GM23338 (cell line): ENCODE data around the gene MLLT3. TPM values are rescaled to one million over a fixed set of nuclear protein-coding genes. Genes with fewer than 3 reads are reported as not detected.

Experiments used
- ATAC-seq: fragments of 200-7000 bp; cut with Tn5 transposase; 3 replicates; pipeline ENCODE4 v1.9.1; 2020
- DNase-seq: peaks from one replicate; pipeline ENCODE4 v3.0.0-alpha.2; 2015; ENCODE audit warnings: low spot score
- H2AFZ ChIP-seq: fragments of 200-600 bp; sonication (generic); 2 replicates; pipeline ENCODE4 v1.8.0; 2016; ENCODE audit warnings: antibody characterized with exemption, mild to moderate bottlenecking, moderate library complexity
- H3F3A ChIP-seq: fragments of 200-600 bp; sonication (generic); replicated peaks from 2 replicates; pipeline ENCODE4 v1.8.0; 2017; ENCODE audit warnings: antibody characterized with exemption, mixed run types, low read depth
- H3K27ac ChIP-seq: fragments of 200-600 bp; sonication (generic); 2 replicates; pipeline ENCODE4 v1.6.1; 2016; ENCODE audit warnings: low read depth
- H3K27me3 ChIP-seq: fragments of 200-600 bp; sonication (generic); 2 replicates; pipeline ENCODE4 v1.8.0; 2016; ENCODE audit warnings: mild to moderate bottlenecking, mixed run types, moderate library complexity; ENCODE audit not compliant: insufficient read depth
- H3K36me3 ChIP-seq: fragments of 200-600 bp; sonication (generic); 2 replicates; pipeline ENCODE4 v1.8.0; 2016; ENCODE audit warnings: mild to moderate bottlenecking; ENCODE audit not compliant: insufficient read depth
- H3K4me1 ChIP-seq: fragments of 200-600 bp; sonication (generic); 2 replicates; pipeline ENCODE4 v1.8.0; 2016; ENCODE audit warnings: mild to moderate bottlenecking, moderate library complexity; ENCODE audit not compliant: insufficient read depth
- H3K4me2 ChIP-seq: fragments of 200-600 bp; sonication (generic); 2 replicates; pipeline ENCODE4 v1.7.1; 2017; ENCODE audit warnings: mixed run types
- H3K4me3 ChIP-seq: fragments of 200-600 bp; sonication (generic); 2 replicates; pipeline ENCODE4 v1.6.1; 2016; ENCODE audit warnings: mixed run types
- H3K79me2 ChIP-seq: fragments of 200-600 bp; sonication (generic); replicated peaks from 2 replicates; pipeline ENCODE4 v1.8.0; 2017; ENCODE audit warnings: mild to moderate bottlenecking; ENCODE audit not compliant: insufficient read depth
- H3K9me2 ChIP-seq: fragments of 200-600 bp; sonication (generic); 2 replicates; pipeline ENCODE4 v1.8.0; 2017; ENCODE audit not compliant: insufficient read depth
- H4K20me1 ChIP-seq: fragments of 200-600 bp; sonication (generic); replicated peaks from 2 replicates; pipeline ENCODE4 v1.8.0; 2017; ENCODE audit warnings: mild to moderate bottlenecking; ENCODE audit not compliant: insufficient read depth
- H3K27ac Mint-ChIP-seq: 2 replicates; pipeline ENCODE4 v1.8.0; 2020; ENCODE audit warnings: inconsistent platforms, mild to moderate bottlenecking, moderate library complexity, mixed read lengths
- H3K27me3 Mint-ChIP-seq: 3 replicates; pipeline ENCODE4 v1.8.0; 2022; ENCODE audit warnings: low read depth, mild to moderate bottlenecking, moderate library complexity, mixed read lengths, inconsistent platforms; ENCODE audit not compliant: insufficient read depth, poor library complexity
- H3K36me3 Mint-ChIP-seq: 3 replicates; pipeline ENCODE4 v1.8.0; 2021; ENCODE audit warnings: low read depth, mild to moderate bottlenecking, inconsistent platforms, moderate library complexity, mixed read lengths
- H3K4me1 Mint-ChIP-seq: 3 replicates; pipeline ENCODE4 v1.8.0; 2020; ENCODE audit warnings: mild to moderate bottlenecking, inconsistent platforms, mixed read lengths
- H3K4me3 Mint-ChIP-seq: 3 replicates; pipeline ENCODE4 v1.8.0; 2021; ENCODE audit warnings: moderate library complexity, mild to moderate bottlenecking, inconsistent platforms, mixed read lengths
- H3K9me3 Mint-ChIP-seq: 3 replicates; pipeline ENCODE4 v1.8.0; 2020; ENCODE audit warnings: moderate library complexity, mild to moderate bottlenecking, inconsistent platforms, mixed read lengths
- CREB1 ChIP-seq: fragments of 250-450 bp; sonication (Bioruptor Pico); IDR thresholded peaks from 2 replicates; pipeline ENCODE4 v1.5.0; 2020; ENCODE audit warnings: low read depth, mild to moderate bottlenecking, moderate library complexity
- ETS1 ChIP-seq: IDR thresholded peaks from 2 replicates; pipeline ENCODE4 v1.6.1; 2016; ENCODE audit warnings: antibody characterized with exemption
- EZH2 ChIP-seq: fragments of 200-600 bp; sonication (generic); IDR thresholded peaks from one replicate; pipeline ENCODE4 v1.8.0; 2017; ENCODE audit warnings: antibody characterized with exemption, mild to moderate bottlenecking, low read depth; ENCODE audit not compliant: unreplicated experiment
- EZH2phosphoT487 ChIP-seq: fragments of 200-600 bp; sonication (generic); IDR thresholded peaks from one replicate; pipeline ENCODE4 v1.8.1; 2018; ENCODE audit warnings: antibody characterized with exemption; ENCODE audit not compliant: unreplicated experiment
- JUNB ChIP-seq: IDR thresholded peaks from one replicate; pipeline ENCODE4 v1.6.1; 2016; ENCODE audit warnings: antibody characterized with exemption; ENCODE audit not compliant: unreplicated experiment
- NANOG ChIP-seq: IDR thresholded peaks from 2 replicates; pipeline ENCODE4 v1.6.1; 2016; ENCODE audit warnings: antibody characterized with exemption, borderline replicate concordance
- POLR2AphosphoS5 ChIP-seq: IDR thresholded peaks from 2 replicates; pipeline ENCODE4 v1.6.1; 2016; ENCODE audit warnings: antibody characterized with exemption, low read depth
- STAT1 ChIP-seq: IDR thresholded peaks from one replicate; pipeline ENCODE4 v1.6.1; 2016; ENCODE audit warnings: antibody characterized with exemption; ENCODE audit not compliant: unreplicated experiment
- ZNF114 ChIP-seq: fragments of 250-450 bp; sonication (Bioruptor Pico); IDR thresholded peaks from 2 replicates; pipeline ENCODE4 v1.5.0; 2020; ENCODE audit warnings: mild to moderate bottlenecking, moderate library complexity
- ZNF331 ChIP-seq: fragments of 250-450 bp; sonication (Bioruptor Pico); IDR thresholded peaks from 2 replicates; pipeline ENCODE4 v1.5.0; 2020; ENCODE audit warnings: low read depth, mild to moderate bottlenecking, moderate library complexity
- polyA plus RNA-seq: library from polyadenylated mRNA; unstranded; fragments of >200 nt; fragmentation: Nextera tagmentation; extraction: Ambion mirVana; gene quantifications from 2 replicates; pipeline ENCODE4 v1.2.1, GENCODE V29; 2016
- total RNA-seq: library from RNA; depleted of rRNA; stranded (reverse); fragments of >200 nt; shearing (Covaris generic); gene quantifications from 2 replicates; pipeline ENCODE4 v1.2.3, GENCODE V29; 2014
- TF ChIP-seq, protein P1 (sequence below): fragments of 250-450 bp; sonication (Bioruptor Pico); IDR thresholded peaks from 2 replicates; pipeline ENCODE4 v1.5.0; 2020; ENCODE audit warnings: mild to moderate bottlenecking, moderate library complexity
- TF ChIP-seq, protein P2 (sequence below), 2 experiments: fragments of 200-600 bp in 1 of 2; sonication (generic) in 1 of 2; conservative IDR thresholded peaks; 2 replicates each; pipeline versions ENCODE4 v1.5.1 to v1.6.1; 2016 to 2017; ENCODE audit warnings: antibody characterized with exemption in 2 of 2, low read depth in 2 of 2, mild to moderate bottlenecking in 2 of 2, moderate library complexity in 1 of 2
- TF ChIP-seq, protein P3 (sequence below): IDR thresholded peaks from one replicate; pipeline ENCODE4 v1.6.1; 2018; ENCODE audit warnings: antibody characterized with exemption; ENCODE audit not compliant: unreplicated experiment

The MLLT3 gene
- total and polyA plus RNA-seq, 2 experiments from 2014 or later = 7.5 to 9.5 TPM

GRCh38 chr9:20378851-20379250, 243.4 kb downstream of the MLLT3 start:
- Histone ChIP-seq H3K4me1 (peaks cover 12% of the 10 kb centered on the region), H3K79me2 (no peaks in the 10 kb centered on the region), H3K4me3 (no peak overlapping the region), H3F3A (no peaks in the 10 kb centered on the region), H3K4me2 (no peak overlapping the region), H3K36me3 (no peaks in the 10 kb centered on the region), H2AFZ (no peak overlapping the region), H4K20me1 (no peaks in the 10 kb centered on the region), H3K9me2 (no peaks in the 10 kb centered on the region), H3K27ac (no peak overlapping the region), H3K27me3 (no peaks in the 10 kb centered on the region)
- no peaks in the 10 kb centered on the region for H3K27me3 Mint-ChIP-seq
- no peak for TF ChIP-seq POLR2AphosphoS5
- no peak for TF ChIP-seq EZH2phosphoT487
- TF ChIP-seq, protein P1, sequence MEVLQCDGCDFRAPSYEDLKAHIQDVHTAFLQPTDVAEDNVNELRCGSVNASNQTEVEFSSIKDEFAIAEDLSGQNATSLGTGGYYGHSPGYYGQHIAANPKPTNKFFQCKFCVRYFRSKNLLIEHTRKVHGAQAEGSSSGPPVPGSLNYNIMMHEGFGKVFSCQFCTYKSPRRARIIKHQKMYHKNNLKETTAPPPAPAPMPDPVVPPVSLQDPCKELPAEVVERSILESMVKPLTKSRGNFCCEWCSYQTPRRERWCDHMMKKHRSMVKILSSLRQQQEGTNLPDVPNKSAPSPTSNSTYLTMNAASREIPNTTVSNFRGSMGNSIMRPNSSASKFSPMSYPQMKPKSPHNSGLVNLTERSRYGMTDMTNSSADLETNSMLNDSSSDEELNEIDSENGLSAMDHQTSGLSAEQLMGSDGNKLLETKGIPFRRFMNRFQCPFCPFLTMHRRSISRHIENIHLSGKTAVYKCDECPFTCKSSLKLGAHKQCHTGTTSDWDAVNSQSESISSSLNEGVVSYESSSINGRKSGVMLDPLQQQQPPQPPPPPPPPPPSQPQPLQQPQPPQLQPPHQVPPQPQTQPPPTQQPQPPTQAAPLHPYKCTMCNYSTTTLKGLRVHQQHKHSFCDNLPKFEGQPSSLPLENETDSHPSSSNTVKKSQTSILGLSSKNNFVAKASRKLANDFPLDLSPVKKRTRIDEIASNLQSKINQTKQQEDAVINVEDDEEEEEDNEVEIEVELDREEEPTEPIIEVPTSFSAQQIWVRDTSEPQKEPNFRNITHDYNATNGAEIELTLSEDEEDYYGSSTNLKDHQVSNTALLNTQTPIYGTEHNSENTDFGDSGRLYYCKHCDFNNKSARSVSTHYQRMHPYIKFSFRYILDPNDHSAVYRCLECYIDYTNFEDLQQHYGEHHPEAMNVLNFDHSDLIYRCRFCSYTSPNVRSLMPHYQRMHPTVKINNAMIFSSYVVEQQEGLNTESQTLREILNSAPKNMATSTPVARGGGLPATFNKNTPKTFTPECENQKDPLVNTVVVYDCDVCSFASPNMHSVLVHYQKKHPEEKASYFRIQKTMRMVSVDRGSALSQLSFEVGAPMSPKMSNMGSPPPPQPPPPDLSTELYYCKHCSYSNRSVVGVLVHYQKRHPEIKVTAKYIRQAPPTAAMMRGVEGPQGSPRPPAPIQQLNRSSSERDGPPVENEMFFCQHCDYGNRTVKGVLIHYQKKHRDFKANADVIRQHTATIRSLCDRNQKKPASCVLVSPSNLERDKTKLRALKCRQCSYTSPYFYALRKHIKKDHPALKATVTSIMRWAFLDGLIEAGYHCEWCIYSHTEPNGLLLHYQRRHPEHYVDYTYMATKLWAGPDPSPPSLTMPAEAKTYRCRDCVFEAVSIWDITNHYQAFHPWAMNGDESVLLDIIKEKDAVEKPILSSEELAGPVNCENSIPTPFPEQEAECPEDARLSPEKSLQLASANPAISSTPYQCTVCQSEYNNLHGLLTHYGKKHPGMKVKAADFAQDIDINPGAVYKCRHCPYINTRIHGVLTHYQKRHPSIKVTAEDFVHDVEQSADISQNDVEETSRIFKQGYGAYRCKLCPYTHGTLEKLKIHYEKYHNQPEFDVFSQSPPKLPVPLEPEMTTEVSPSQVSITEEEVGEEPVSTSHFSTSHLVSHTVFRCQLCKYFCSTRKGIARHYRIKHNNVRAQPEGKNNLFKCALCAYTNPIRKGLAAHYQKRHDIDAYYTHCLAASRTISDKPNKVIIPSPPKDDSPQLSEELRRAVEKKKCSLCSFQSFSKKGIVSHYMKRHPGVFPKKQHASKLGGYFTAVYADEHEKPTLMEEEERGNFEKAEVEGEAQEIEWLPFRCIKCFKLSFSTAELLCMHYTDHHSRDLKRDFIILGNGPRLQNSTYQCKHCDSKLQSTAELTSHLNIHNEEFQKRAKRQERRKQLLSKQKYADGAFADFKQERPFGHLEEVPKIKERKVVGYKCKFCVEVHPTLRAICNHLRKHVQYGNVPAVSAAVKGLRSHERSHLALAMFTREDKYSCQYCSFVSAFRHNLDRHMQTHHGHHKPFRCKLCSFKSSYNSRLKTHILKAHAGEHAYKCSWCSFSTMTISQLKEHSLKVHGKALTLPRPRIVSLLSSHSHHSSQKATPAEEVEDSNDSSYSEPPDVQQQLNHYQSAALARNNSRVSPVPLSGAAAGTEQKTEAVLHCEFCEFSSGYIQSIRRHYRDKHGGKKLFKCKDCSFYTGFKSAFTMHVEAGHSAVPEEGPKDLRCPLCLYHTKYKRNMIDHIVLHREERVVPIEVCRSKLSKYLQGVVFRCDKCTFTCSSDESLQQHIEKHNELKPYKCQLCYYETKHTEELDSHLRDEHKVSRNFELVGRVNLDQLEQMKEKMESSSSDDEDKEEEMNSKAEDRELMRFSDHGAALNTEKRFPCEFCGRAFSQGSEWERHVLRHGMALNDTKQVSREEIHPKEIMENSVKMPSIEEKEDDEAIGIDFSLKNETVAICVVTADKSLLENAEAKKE (CRISPR knock-in tag) = no peak
- TF ChIP-seq, protein P2, sequence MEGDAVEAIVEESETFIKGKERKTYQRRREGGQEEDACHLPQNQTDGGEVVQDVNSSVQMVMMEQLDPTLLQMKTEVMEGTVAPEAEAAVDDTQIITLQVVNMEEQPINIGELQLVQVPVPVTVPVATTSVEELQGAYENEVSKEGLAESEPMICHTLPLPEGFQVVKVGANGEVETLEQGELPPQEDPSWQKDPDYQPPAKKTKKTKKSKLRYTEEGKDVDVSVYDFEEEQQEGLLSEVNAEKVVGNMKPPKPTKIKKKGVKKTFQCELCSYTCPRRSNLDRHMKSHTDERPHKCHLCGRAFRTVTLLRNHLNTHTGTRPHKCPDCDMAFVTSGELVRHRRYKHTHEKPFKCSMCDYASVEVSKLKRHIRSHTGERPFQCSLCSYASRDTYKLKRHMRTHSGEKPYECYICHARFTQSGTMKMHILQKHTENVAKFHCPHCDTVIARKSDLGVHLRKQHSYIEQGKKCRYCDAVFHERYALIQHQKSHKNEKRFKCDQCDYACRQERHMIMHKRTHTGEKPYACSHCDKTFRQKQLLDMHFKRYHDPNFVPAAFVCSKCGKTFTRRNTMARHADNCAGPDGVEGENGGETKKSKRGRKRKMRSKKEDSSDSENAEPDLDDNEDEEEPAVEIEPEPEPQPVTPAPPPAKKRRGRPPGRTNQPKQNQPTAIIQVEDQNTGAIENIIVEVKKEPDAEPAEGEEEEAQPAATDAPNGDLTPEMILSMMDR (conservative IDR thresholded peaks at IDR 0.05; ENCODE audit: low read depth in 2 of 2) = no peak
- no peak for TF ChIP-seq STAT1
- TF ChIP-seq EZH2 = no peak
- TF ChIP-seq JUNB = no peak
- TF ChIP-seq ZNF114 (CRISPR knock-in tag) = no peak
- no peak for TF ChIP-seq NANOG
- no peak for TF ChIP-seq CREB1 (CRISPR knock-in tag)
- TF ChIP-seq, protein P3, sequence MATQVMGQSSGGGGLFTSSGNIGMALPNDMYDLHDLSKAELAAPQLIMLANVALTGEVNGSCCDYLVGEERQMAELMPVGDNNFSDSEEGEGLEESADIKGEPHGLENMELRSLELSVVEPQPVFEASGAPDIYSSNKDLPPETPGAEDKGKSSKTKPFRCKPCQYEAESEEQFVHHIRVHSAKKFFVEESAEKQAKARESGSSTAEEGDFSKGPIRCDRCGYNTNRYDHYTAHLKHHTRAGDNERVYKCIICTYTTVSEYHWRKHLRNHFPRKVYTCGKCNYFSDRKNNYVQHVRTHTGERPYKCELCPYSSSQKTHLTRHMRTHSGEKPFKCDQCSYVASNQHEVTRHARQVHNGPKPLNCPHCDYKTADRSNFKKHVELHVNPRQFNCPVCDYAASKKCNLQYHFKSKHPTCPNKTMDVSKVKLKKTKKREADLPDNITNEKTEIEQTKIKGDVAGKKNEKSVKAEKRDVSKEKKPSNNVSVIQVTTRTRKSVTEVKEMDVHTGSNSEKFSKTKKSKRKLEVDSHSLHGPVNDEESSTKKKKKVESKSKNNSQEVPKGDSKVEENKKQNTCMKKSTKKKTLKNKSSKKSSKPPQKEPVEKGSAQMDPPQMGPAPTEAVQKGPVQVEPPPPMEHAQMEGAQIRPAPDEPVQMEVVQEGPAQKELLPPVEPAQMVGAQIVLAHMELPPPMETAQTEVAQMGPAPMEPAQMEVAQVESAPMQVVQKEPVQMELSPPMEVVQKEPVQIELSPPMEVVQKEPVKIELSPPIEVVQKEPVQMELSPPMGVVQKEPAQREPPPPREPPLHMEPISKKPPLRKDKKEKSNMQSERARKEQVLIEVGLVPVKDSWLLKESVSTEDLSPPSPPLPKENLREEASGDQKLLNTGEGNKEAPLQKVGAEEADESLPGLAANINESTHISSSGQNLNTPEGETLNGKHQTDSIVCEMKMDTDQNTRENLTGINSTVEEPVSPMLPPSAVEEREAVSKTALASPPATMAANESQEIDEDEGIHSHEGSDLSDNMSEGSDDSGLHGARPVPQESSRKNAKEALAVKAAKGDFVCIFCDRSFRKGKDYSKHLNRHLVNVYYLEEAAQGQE = no peak
- no peak for TF ChIP-seq ZNF331 (CRISPR knock-in tag)
- TF ChIP-seq ETS1 = no peak
- H3K4me3 Mint-ChIP-seq = no peak overlapping the region
- ATAC-seq (no peak), DNase-seq (no peak)
- peaks cover 10% of the 10 kb centered on the region; the same call in 2 of the 3 replicates for H3K4me1 Mint-ChIP-seq
- H3K27ac Mint-ChIP-seq = no peak overlapping the region
- H3K9me3 Mint-ChIP-seq = no peaks in the 10 kb centered on the region
- no peaks in the 10 kb centered on the region for H3K36me3 Mint-ChIP-seq
